Rectal smooth muscle tissue (tissue), 1 donor: Measurements from ENCODE around the gene MAGEC1.

ENCODE experiments used
- H3K27ac ChIP-seq: one replicate; pipeline ENCODE4 v1.7.0; 2013; ENCODE audit warnings: low read depth, low read length, inconsistent platforms
- H3K27me3 ChIP-seq: one replicate; pipeline ENCODE4 v1.7.0; 2013; ENCODE audit warnings: low read length; ENCODE audit not compliant: control insufficient read depth, insufficient read depth
- H3K36me3 ChIP-seq: one replicate; pipeline ENCODE4 v1.7.0; 2013; ENCODE audit warnings: low read length; ENCODE audit not compliant: control insufficient read depth, insufficient read depth
- H3K4me1 ChIP-seq: one replicate; pipeline ENCODE4 v1.7.0; 2013; ENCODE audit warnings: low read length; ENCODE audit not compliant: control insufficient read depth, insufficient read depth
- H3K4me3 ChIP-seq: one replicate; pipeline ENCODE4 v1.7.0; 2013; ENCODE audit warnings: low read length
- H3K9ac ChIP-seq: one replicate; pipeline ENCODE4 v1.7.0; 2013; ENCODE audit warnings: low read length

The MAGEC1 gene

GRCh38 chrX:141934059-141934641, 30.5 kb downstream of the MAGEC1 start:
- no peak overlapping the region for H3K9ac ChIP-seq
- no peaks in the 10 kb centered on the region for H3K4me1 ChIP-seq
- H3K27me3 ChIP-seq: no peaks in the 10 kb centered on the region
- no peak overlapping the region for H3K4me3 ChIP-seq
- no peak overlapping the region for H3K27ac ChIP-seq
- H3K36me3 ChIP-seq: no peaks in the 10 kb centered on the region

DNA sequence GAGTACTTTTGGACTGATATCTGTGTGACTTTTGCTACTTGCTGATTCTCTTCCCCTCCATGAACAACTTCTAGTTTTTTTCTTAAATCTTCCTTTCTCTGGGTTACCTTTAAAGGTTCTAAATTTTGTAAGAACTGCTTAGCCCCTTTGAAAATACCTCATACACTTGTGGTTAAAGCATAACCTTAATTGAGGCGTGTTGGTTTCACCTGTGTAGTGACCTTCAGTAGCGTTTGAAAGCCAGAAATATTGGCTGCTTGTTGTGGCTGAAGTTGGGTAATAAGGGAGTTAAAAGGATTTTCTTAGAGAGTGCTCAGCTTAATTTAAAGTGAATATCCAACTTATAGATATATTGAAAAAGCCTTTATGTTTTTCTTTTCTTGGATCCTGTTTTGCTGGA, 32.0 kb downstream of the MAGEC1 start:
- Histone ChIP-seq H3K27ac (no peak overlapping the region), H3K4me1 (no peaks in the 10 kb centered on the region), H3K36me3 (no peaks in the 10 kb centered on the region), H3K27me3 (no peaks in the 10 kb centered on the region), H3K4me3 (no peak overlapping the region), H3K9ac (no peak overlapping the region)

DNA sequence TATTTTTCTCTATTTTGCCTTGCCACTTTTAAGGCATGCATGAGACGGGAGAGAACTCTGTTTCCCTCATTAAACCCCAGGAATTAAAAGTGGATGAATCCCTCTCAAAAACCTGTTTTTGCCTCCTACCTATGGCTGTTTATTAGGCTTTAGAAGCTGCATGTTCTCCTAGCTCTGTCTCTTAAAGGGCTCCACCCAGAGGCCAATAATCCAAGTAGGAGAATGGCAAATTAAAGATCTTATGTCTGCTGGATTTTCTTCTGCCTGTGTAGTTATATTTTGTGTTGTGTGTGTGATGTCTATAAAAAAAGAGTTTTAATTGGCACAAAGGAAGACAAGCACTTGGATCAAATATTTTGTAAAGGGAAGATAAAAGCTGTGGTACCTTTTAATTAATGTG, 32.4 kb downstream of the MAGEC1 start:
- no peak overlapping the region for H3K27ac ChIP-seq
- no peak overlapping the region for H3K4me3 ChIP-seq
- no peak overlapping the region for H3K9ac ChIP-seq
- no peaks in the 10 kb centered on the region for H3K36me3 ChIP-seq
- H3K4me1 ChIP-seq: no peaks in the 10 kb centered on the region
- no peaks in the 10 kb centered on the region for H3K27me3 ChIP-seq

DNA sequence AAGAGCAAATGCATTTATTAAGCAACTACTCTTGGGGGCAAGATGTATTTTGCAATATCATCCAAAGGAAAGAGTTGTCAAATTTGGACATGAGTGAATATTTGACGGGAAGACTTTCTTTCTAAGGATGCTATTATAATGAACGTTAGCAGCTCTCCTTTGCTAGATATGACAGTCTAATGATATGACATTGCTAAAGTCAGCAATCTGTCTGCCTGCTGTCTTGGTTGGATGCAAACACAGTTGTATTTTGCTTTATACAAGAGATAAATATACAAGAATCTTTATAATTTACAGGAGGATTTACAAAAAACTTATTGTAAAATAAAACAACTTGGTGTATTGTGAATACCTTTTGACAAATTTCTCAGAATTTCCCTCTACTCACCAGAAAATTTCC, 37.5 kb downstream of the MAGEC1 start:
- no peaks in the 10 kb centered on the region for H3K4me1 ChIP-seq
- no peak overlapping the region for H3K27ac ChIP-seq
- no peaks in the 10 kb centered on the region for H3K27me3 ChIP-seq
- H3K4me3 ChIP-seq: no peak overlapping the region
- no peaks in the 10 kb centered on the region for H3K36me3 ChIP-seq
- no peak overlapping the region for H3K9ac ChIP-seq

GRCh38 chrX:141945426-141945825, 41.7 kb downstream of the MAGEC1 start:
- Histone ChIP-seq H3K27ac (no peak overlapping the region), H3K4me3 (no peak overlapping the region), H3K27me3 (no peaks in the 10 kb centered on the region), H3K9ac (no peak overlapping the region), H3K4me1 (no peaks in the 10 kb centered on the region), H3K36me3 (no peaks in the 10 kb centered on the region)

DNA sequence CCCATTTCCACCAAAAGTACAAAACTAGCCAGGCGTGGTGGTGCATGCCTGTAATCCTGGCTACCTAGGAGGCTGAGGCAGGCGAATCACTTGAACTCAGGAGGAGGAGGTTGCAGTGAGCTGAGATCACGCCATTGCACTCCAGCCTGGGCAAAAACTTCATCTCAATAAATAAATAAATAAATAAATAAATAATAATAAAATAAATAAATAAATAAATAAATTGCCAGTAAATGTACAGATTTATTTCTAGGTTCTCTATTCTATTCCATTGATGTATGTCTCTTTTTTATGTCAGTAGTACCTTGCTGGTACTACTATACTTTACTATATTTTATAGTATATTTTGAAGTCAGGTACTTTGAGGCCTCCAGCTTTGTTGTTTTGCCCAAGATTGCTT, 43.7 kb downstream of the MAGEC1 start:
- Histone ChIP-seq H3K4me3 (no peak overlapping the region), H3K27me3 (no peaks in the 10 kb centered on the region), H3K36me3 (no peaks in the 10 kb centered on the region), H3K9ac (no peak overlapping the region), H3K27ac (no peak overlapping the region), H3K4me1 (no peaks in the 10 kb centered on the region)

GRCh38 chrX:141952603-141953002, 48.9 kb downstream of the MAGEC1 start:
- H3K27ac ChIP-seq: no peak overlapping the region
- no peaks in the 10 kb centered on the region for H3K36me3 ChIP-seq
- H3K9ac ChIP-seq: no peak overlapping the region
- H3K27me3 ChIP-seq: no peaks in the 10 kb centered on the region
- H3K4me1 ChIP-seq: no peaks in the 10 kb centered on the region
- H3K4me3 ChIP-seq: no peak overlapping the region

DNA sequence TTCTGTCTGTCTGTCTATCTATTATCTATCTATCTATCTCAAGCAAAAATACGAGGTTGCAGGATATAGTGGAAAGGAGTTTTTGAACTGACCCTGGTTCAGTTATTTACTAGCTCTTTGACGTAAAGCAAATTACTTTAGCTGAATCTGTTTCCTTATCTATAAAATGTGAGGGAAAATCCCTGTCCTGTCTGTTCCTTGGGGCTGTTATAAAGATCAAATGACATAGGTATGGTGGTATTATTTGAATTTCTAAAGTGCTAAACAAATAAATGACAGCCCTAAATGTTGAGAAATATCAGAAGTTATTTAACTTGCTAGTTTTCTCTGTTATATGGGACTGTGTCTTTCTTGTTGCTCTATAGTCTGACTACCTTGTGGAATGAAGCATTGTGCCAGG, 55.0 kb downstream of the MAGEC1 start:
- Histone ChIP-seq H3K36me3 (no peaks in the 10 kb centered on the region), H3K9ac (no peak overlapping the region), H3K27me3 (no peaks in the 10 kb centered on the region), H3K4me3 (no peak overlapping the region), H3K4me1 (no peaks in the 10 kb centered on the region), H3K27ac (no peak overlapping the region)
